Osteoblast (primary cell): ENCODE results near the gene COX4I2. TPM values are rescaled to one million over a fixed set of nuclear protein-coding genes. Genes with fewer than 3 reads are reported as not detected.

Source experiments
- DNase-seq: peaks from one replicate; pipeline ENCODE4 v3.0.0; 2011; ENCODE audit warnings: low spot score, mixed read lengths; ENCODE audit not compliant: insufficient read length; ENCODE audit errors: missing footprints
- H2AFZ ChIP-seq: 2 replicates; pipeline ENCODE4 v1.6.0; 2011; ENCODE audit warnings: mild to moderate bottlenecking, low read length
- H3K27ac ChIP-seq: 2 replicates; pipeline ENCODE4 v1.5.1; 2011; ENCODE audit warnings: mild to moderate bottlenecking, low read depth, low read length, moderate library complexity
- H3K27me3 ChIP-seq: 2 replicates; pipeline ENCODE4 v1.6.0; 2012; ENCODE audit warnings: mild to moderate bottlenecking, control low read depth, inconsistent platforms, low read length, moderate library complexity; ENCODE audit not compliant: insufficient read depth
- H3K36me3 ChIP-seq: 2 replicates; pipeline ENCODE4 v1.5.1; 2011; ENCODE audit warnings: mild to moderate bottlenecking, low read length, control low read depth, moderate library complexity; ENCODE audit not compliant: insufficient read depth
- H3K4me1 ChIP-seq: 2 replicates; pipeline ENCODE4 v1.5.1; 2011; ENCODE audit warnings: mild to moderate bottlenecking, low read length, control low read depth, moderate library complexity; ENCODE audit not compliant: insufficient read depth
- H3K4me2 ChIP-seq: 2 replicates; pipeline ENCODE4 v1.6.0; 2011; ENCODE audit warnings: mild to moderate bottlenecking, low read length; ENCODE audit not compliant: insufficient read depth
- H3K4me3 ChIP-seq: fragments of 200-600 bp; sonication (generic); 3 replicates; pipeline ENCODE4 v1.5.1; 2012; ENCODE audit warnings: mild to moderate bottlenecking, low read length, inconsistent platforms; ENCODE audit not compliant: insufficient read depth
- H3K79me2 ChIP-seq: 2 replicates; pipeline ENCODE4 v1.6.0; 2012; ENCODE audit warnings: mild to moderate bottlenecking, low read length, control low read depth, inconsistent platforms; ENCODE audit not compliant: insufficient read depth
- H3K9me3 ChIP-seq: 2 replicates; pipeline ENCODE4 v1.5.1; 2011; ENCODE audit warnings: low read depth, low read length, control low read depth
- H4K20me1 ChIP-seq: 2 replicates; pipeline ENCODE4 v1.6.0; 2012; ENCODE audit warnings: mild to moderate bottlenecking, low read length, control low read depth; ENCODE audit not compliant: insufficient read depth
- CTCF ChIP-seq: IDR thresholded peaks from 2 replicates; pipeline ENCODE4 v1.5.1; 2011; ENCODE audit warnings: mild to moderate bottlenecking, low read depth, low read length, moderate library complexity; ENCODE audit errors: extremely low read depth
- total RNA-seq: library from RNA; depleted of rRNA; stranded (reverse); fragments of >200 nt; gene quantifications from 2 replicates; pipeline ENCODE4 v1.2.3, GENCODE V29; 2012

Gene COX4I2
- total RNA-seq, 1 donor = not detected

GRCh38 chr20:31664696-31665354 lies 27.1 kb downstream of the COX4I2 start:
- peaks cover 35% of the 10 kb centered on the region for H3K36me3 ChIP-seq
- no peak overlapping the region for H3K4me2 ChIP-seq
- TF ChIP-seq CTCF = no peak
- no peaks in the 10 kb centered on the region for H3K9me3 ChIP-seq
- H3K27ac ChIP-seq = peak overlapping the region; percentile 48
- peaks cover 14% of the 10 kb centered on the region for H3K4me1 ChIP-seq
- no peaks in the 10 kb centered on the region for H3K27me3 ChIP-seq
- peaks cover 61% of the 10 kb centered on the region for H3K79me2 ChIP-seq
- H4K20me1 ChIP-seq = peaks cover 27% of the 10 kb centered on the region
- no peak overlapping the region for H3K4me3 ChIP-seq
- no peak overlapping the region for H2AFZ ChIP-seq
- no peak for DNase-seq

GRCh38 chr20:31665753-31666152 lies 28.0 kb downstream of the COX4I2 start:
- Histone ChIP-seq H3K4me1 (peaks cover 14% of the 10 kb centered on the region), H3K79me2 (peaks cover 70% of the 10 kb centered on the region), H4K20me1 (peaks cover 31% of the 10 kb centered on the region), H3K36me3 (peaks cover 35% of the 10 kb centered on the region), H3K4me2 (no peak overlapping the region), H3K4me3 (no peak overlapping the region), H3K9me3 (no peaks in the 10 kb centered on the region), H3K27ac (no peak overlapping the region), H2AFZ (no peak overlapping the region), H3K27me3 (no peaks in the 10 kb centered on the region)
- TF ChIP-seq CTCF = no peak
- no peak for DNase-seq

DNA sequence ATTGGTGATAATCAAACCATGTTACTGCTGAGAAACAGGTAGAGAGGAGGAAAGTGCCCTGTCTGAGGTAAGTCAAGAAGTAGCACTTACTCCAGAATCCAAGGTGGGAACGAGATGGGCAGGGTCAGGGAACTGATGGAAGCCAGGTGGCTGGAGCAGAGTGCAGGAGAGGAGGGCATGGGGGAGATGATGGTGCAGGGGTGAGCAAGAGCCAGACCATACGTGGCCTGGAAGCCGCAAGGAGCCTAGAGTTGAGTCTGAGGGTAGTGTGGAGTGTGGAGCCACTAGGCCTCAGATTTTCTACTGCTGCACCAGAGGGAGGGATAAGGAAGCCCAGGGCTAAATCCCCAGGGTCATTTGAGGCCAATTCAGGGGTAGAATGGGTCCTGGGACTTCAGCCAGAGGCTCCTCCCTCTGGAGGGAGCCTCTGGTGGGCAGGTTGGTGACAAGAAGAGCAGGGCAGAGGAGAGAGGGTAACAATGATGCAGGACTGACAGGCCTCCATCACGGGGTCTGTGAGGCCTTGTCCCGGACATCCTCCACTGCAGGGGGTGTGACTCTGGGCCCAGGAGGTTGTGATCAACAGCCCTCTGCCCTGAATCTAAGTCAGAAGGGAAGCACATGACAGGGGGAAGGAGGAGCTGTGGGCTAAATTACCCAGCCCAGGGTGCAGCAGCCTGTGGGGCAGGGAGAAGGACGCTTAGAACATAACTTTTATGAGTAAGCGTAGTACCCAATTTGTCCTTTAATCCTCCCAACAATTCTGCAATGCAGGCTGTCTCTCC lies 28.7 kb downstream of the COX4I2 start:
- Histone ChIP-seq H3K27ac (peak overlapping the region; percentile 12), H3K4me3 (no peak overlapping the region), H3K36me3 (peaks cover 36% of the 10 kb centered on the region), H4K20me1 (peaks cover 38% of the 10 kb centered on the region), H2AFZ (no peak overlapping the region), H3K27me3 (no peaks in the 10 kb centered on the region), H3K9me3 (no peaks in the 10 kb centered on the region), H3K79me2 (peaks cover 77% of the 10 kb centered on the region), H3K4me2 (no peak overlapping the region), H3K4me1 (peaks cover 11% of the 10 kb centered on the region)
- no peak for DNase-seq
- no peak for TF ChIP-seq CTCF
